GM12878 (cell line): ENCODE results near the gene GLOD5. TPM values are rescaled to one million over a fixed set of nuclear protein-coding genes. Genes with fewer than 3 reads are reported as not detected.

Source experiments
- ATAC-seq: fragments of 200-7000 bp; cut with Tn5 transposase; 3 replicates; pipeline ENCODE4 v1.9.1; 2020; ENCODE audit warnings: mild to moderate bottlenecking, moderate library complexity
- BruUV-seq: library from RNA; stranded (reverse); fragments of 400-500 nt; replicated peaks from 2 replicates; lab custom pipeline; 2021; lab: Mats Ljungman, UMichigan
- CTCF ChIA-PET: fragments of 300-600 bp; sonication (Branson Sonifier 250); formaldehyde crosslinking; extraction: SDS; loops from one replicate; lab custom pipeline; 2021; ENCODE audit warnings: inconsistent platforms; lab: Yijun Ruan, JAX
- POLR2A ChIA-PET: fragments of 350-600 bp; formaldehyde crosslinking; extraction: SDS; loops from one replicate; lab custom pipeline; 2021; ENCODE audit warnings: inconsistent platforms; lab: Charles Lee
- RAD21 ChIA-PET: fragments of 300-600 bp; sonication (Branson Sonifier 250); formaldehyde crosslinking; loops from one replicate; lab custom pipeline; 2023; ENCODE audit warnings: antibody characterized with exemption; ENCODE audit not compliant: unreplicated experiment; lab: Charles Lee
- SMC1A ChIA-PET: fragments of 300-600 bp; sonication (Branson Sonifier 250); formaldehyde crosslinking; loops from one replicate; lab custom pipeline; 2023; ENCODE audit not compliant: unreplicated experiment, uncharacterized antibody; lab: Charles Lee
- DNase-seq: peaks from one replicate; pipeline ENCODE4 v3.0.0-alpha.2; 2011; ENCODE audit warnings: low read depth, low spot score
- FAIRE-seq: peaks from 3 replicates; lab custom pipeline; 2011; peaks lifted over from hg19 to GRCh38; lab: Jason Lieb, UNC
- H2AFZ ChIP-seq: 2 replicates; pipeline ENCODE4 v1.6.0; 2011; ENCODE audit warnings: low read depth, low read length, control low read depth; ENCODE audit not compliant: control insufficient read depth
- H3K27ac ChIP-seq: 2 replicates; pipeline ENCODE4 v1.5.1; 2011; ENCODE audit warnings: control low read depth; ENCODE audit not compliant: control insufficient read depth, insufficient read depth
- H3K27me3 ChIP-seq, 2 experiments: replicated peaks in 1 of 2; 2 replicates each; pipeline versions ENCODE4 v1.6.0 to v1.6.1; 2011; ENCODE audit warnings: low read length in 1 of 2; ENCODE audit not compliant: control insufficient read depth in 2 of 2, insufficient read depth in 2 of 2
- H3K36me3 ChIP-seq, 2 experiments: 2 replicates each; pipeline ENCODE4 v1.5.1; 2011; ENCODE audit warnings: low read length in 1 of 2; ENCODE audit not compliant: control insufficient read depth in 2 of 2, insufficient read depth in 2 of 2
- H3K4me1 ChIP-seq: 2 replicates; pipeline ENCODE4 v1.6.1; 2011; ENCODE audit warnings: mild to moderate bottlenecking, low read length, moderate library complexity, mixed read lengths; ENCODE audit not compliant: control insufficient read depth, insufficient read depth
- H3K4me2 ChIP-seq: 2 replicates; pipeline ENCODE4 v1.6.0; 2011; ENCODE audit warnings: control low read depth; ENCODE audit not compliant: control insufficient read depth, insufficient read depth
- H3K4me3 ChIP-seq: fragments of 200-600 bp; sonication (generic); 2 replicates; pipeline ENCODE4 v1.5.1; 2016
- H3K79me2 ChIP-seq: 2 replicates; pipeline ENCODE4 v1.6.0; 2011; ENCODE audit warnings: low read length; ENCODE audit not compliant: control insufficient read depth, insufficient read depth
- H3K9ac ChIP-seq: 2 replicates; pipeline ENCODE4 v1.8.0; 2011; ENCODE audit warnings: low read length, control low read depth, mixed read lengths; ENCODE audit not compliant: control insufficient read depth, insufficient read depth
- H3K9me3 ChIP-seq: replicated peaks from 3 replicates; pipeline ENCODE4 v1.5.1; 2011; ENCODE audit warnings: mild to moderate bottlenecking, low read length; ENCODE audit not compliant: control insufficient read depth, insufficient read depth
- H4K20me1 ChIP-seq: 2 replicates; pipeline ENCODE4 v1.6.0; 2011; ENCODE audit not compliant: control insufficient read depth, insufficient read depth
- BHLHE40 ChIP-seq, 2 experiments: fragments of 450-650 bp in 1 of 2; IDR thresholded peaks; 2 replicates each; pipeline ENCODE4 v1.6.1; 2011 to 2017; ENCODE audit warnings: low read depth in 2 of 2, borderline replicate concordance in 1 of 2, improper control_type of control experiment in 1 of 2, low read length in 1 of 2, mild to moderate bottlenecking in 1 of 2
- IKZF1 ChIP-seq: fragments of 450-650 bp; conservative IDR thresholded peaks from 2 replicates; pipeline ENCODE4 v1.6.1; 2017; ENCODE audit warnings: antibody characterized with exemption, mild to moderate bottlenecking
- IRF4 ChIP-seq: IDR thresholded peaks from 2 replicates; pipeline ENCODE4 v1.6.1; 2011; ENCODE audit warnings: low read depth, low read length
- MEF2A ChIP-seq: IDR thresholded peaks from 2 replicates; pipeline ENCODE4 v1.6.1; 2011; ENCODE audit warnings: low read depth, mild to moderate bottlenecking, low read length, moderate library complexity; ENCODE audit not compliant: insufficient read depth
- SP1 ChIP-seq: IDR thresholded peaks from one replicate; pipeline ENCODE4 v1.6.1; 2011; ENCODE audit warnings: low read depth, low read length
- ZBED1 ChIP-seq: IDR thresholded peaks from 2 replicates; pipeline ENCODE4 v1.6.1; 2016; ENCODE audit warnings: borderline replicate concordance
- WGBS: methylation state at CpG from one replicate; pipeline ENCODE4 v1.1.6; 2016; ENCODE audit warnings: low lambda C conversion rate; ENCODE audit not compliant: insufficient replicate concordance, insufficient coverage; ENCODE audit errors: missing lambda C conversion rate; 5-methylcytosine and 5-hydroxymethylcytosine counted together
- in situ Hi-C: fragments of 300-500 bp; cut with MboI; formaldehyde crosslinking; loops from 9 replicates; pipeline ENCODE4 v1.14.3; 2018; ENCODE audit warnings: mixed read lengths
- intact Hi-C: fragments of 100-400 bp; cut with micrococcal nuclease; formaldehyde crosslinking; loops from one replicate; pipeline ENCODE4 v1.14.2; 2022; ENCODE audit not compliant: unreplicated experiment
- polyA plus RNA-seq, 11 experiments: library from polyadenylated mRNA; depleted of rRNA in 4 of 11; unstranded in 6 of 11; stranded (reverse) in 5 of 11; fragments of >200 nt; fragmentation: Nextera tagmentation in 4 of 11; fragmentation: Illumina TruSeq in 1 of 11; extraction: Ambion mirVana in 4 of 11; extraction: Trizol in 1 of 11; gene quantifications; 1 replicate in 1 of 11; 2 replicates in 10 of 11; pipeline versions ENCODE4 v1.2.1 to v1.2.3, GENCODE V29; 2011 to 2016; ENCODE audit warnings: inconsistent platforms in 2 of 11, missing spikeins in 2 of 11, low read depth in 1 of 11
- total RNA-seq, 4 experiments: library from RNA; depleted of rRNA in 3 of 4; stranded (reverse); fragments of >200 nt in 3 of 4; fragmentation: Illumina TruSeq in 1 of 4; extraction: Trizol in 1 of 4; gene quantifications; 2 replicates each; pipeline versions ENCODE4 v1.2.1 to v1.2.3, GENCODE V29; 2013 to 2021
- TF ChIP-seq, protein P1 (sequence below): fragments of 450-650 bp; formaldehyde crosslinking; IDR thresholded peaks from 2 replicates; pipeline ENCODE4 v1.5.0; 2022; ENCODE audit warnings: mild to moderate bottlenecking, missing genetic modification characterization

The GLOD5 gene
- total and polyA plus RNA-seq, 10 of the 15 experiments (the other 5 are each of a cell fraction or from before 2014, with no cell fraction given): not detected

DNA sequence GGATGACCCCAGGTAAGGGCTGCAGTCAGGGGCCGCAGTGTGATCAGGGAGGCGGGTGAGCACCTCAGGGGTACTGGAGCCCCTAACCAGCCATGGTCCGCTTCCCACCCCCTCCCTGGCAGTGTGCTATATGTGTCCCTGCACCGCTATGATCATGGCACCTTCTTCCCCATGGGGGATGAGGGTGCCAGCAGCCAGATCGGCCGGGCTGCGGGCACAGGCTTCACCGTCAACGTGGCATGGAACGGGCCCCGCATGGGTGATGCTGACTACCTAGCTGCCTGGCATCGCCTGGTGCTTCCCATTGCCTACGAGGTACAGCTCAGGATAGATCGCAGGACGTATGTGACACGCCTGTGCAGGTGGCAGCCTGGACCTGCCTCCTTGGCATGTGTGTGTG lies 56.6 kb downstream of the GLOD5 start:
- intact Hi-C loops (no loop called here), in situ Hi-C loops (no loop called here)
- H3K27me3 ChIP-seq: no peaks in the 10 kb centered on the region
- H3K27ac ChIP-seq: no peak overlapping the region
- no peaks in the 10 kb centered on the region for H4K20me1 ChIP-seq
- FAIRE-seq (no peak), DNase-seq (no peak), ATAC-seq (no peak)
- RAD21 ChIA-PET: no interaction called here
- H3K4me1 ChIP-seq: no peaks in the 10 kb centered on the region
- no peaks in the 10 kb centered on the region for H3K79me2 ChIP-seq
- no peak for TF ChIP-seq IKZF1
- TF ChIP-seq ZBED1: no peak
- TF ChIP-seq SP1: no peak
- no peak for TF ChIP-seq IRF4
- TF ChIP-seq BHLHE40 (IDR thresholded peaks at IDR 0.05; ENCODE audit: borderline replicate concordance in 1 of 2, low read depth in 2 of 2, low read length in 1 of 2): no peak
- TF ChIP-seq, protein P1, sequence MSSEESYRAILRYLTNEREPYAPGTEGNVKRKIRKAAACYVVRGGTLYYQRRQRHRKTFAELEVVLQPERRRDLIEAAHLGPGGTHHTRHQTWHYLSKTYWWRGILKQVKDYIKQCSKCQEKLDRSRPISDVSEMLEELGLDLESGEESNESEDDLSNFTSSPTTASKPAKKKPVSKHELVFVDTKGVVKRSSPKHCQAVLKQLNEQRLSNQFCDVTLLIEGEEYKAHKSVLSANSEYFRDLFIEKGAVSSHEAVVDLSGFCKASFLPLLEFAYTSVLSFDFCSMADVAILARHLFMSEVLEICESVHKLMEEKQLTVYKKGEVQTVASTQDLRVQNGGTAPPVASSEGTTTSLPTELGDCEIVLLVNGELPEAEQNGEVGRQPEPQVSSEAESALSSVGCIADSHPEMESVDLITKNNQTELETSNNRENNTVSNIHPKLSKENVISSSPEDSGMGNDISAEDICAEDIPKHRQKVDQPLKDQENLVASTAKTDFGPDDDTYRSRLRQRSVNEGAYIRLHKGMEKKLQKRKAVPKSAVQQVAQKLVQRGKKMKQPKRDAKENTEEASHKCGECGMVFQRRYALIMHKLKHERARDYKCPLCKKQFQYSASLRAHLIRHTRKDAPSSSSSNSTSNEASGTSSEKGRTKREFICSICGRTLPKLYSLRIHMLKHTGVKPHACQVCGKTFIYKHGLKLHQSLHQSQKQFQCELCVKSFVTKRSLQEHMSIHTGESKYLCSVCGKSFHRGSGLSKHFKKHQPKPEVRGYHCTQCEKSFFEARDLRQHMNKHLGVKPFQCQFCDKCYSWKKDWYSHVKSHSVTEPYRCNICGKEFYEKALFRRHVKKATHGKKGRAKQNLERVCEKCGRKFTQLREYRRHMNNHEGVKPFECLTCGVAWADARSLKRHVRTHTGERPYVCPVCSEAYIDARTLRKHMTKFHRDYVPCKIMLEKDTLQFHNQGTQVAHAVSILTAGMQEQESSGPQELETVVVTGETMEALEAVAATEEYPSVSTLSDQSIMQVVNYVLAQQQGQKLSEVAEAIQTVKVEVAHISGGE (CRISPR knock-in tag): no peak
- TF ChIP-seq MEF2A: no peak
- SMC1A ChIA-PET: no interaction called here
- CTCF ChIA-PET: no interaction called here
- H3K9me3 ChIP-seq: no peaks in the 10 kb centered on the region
- H3K4me2 ChIP-seq: no peak overlapping the region
- no peak overlapping the region for H3K4me3 ChIP-seq
- H2AFZ ChIP-seq: no peak overlapping the region
- POLR2A ChIA-PET: no interaction called here
- no TSS peak for BruUV-seq
- WGBS: 74% methylated on average over 16 of the region's 16 CpGs
- no peaks in the 10 kb centered on the region for H3K36me3 ChIP-seq
- no peak overlapping the region for H3K9ac ChIP-seq
